ENCODE data around the gene MAD1L1. TPM values are rescaled to one million over a fixed set of nuclear protein-coding genes. Genes with fewer than 3 reads are reported as not detected.

The MAD1L1 gene
- total RNA-seq, 1 donor from 2014 or later = 32.3 TPM

- H4K20me1 ChIP-seq (ENCODE audit: insufficient read depth, low read length) = peaks cover 67% of the 10 kb centered on the region
- H3K4me3 ChIP-seq (ENCODE audit: insufficient read depth, low read depth, low read length) = no peak overlapping the region
- no peaks in the 10 kb centered on the region for H3K27me3 ChIP-seq (ENCODE audit: insufficient read depth, low read length)
- no peaks in the 10 kb centered on the region for H3K4me1 ChIP-seq (ENCODE audit: insufficient read depth, low read length)
- no peak overlapping the region for H3K4me2 ChIP-seq (ENCODE audit: low read length)
- peaks cover 26% of the 10 kb centered on the region for H3K36me3 Mint-ChIP-seq (ENCODE audit: low read depth, unreplicated experiment)
- no peak overlapping the region for H3K27ac Mint-ChIP-seq (ENCODE audit: unreplicated experiment)
- H3K27me3 Mint-ChIP-seq (ENCODE audit: low read depth, unreplicated experiment) = no peaks in the 10 kb centered on the region
- H2AFZ ChIP-seq (ENCODE audit: low read depth, low read length) = no peak overlapping the region
- no peaks in the 10 kb centered on the region for H3K9me3 ChIP-seq (ENCODE audit: insufficient read depth, low read depth, low read length)
- H3K4me3 Mint-ChIP-seq (ENCODE audit: unreplicated experiment) = no peak overlapping the region
- no peaks in the 10 kb centered on the region for H3K4me1 Mint-ChIP-seq (ENCODE audit: low read depth, unreplicated experiment)
- FAIRE-seq = no peak
- DNase-seq (ENCODE audit: low read depth) = no peak
- peaks cover 13% of the 10 kb centered on the region for H3K36me3 ChIP-seq (ENCODE audit: insufficient read depth, low read length)
- peaks cover 44% of the 10 kb centered on the region for H3K79me2 ChIP-seq (ENCODE audit: insufficient read depth, low read length)
- no peak overlapping the region for H3K9ac ChIP-seq (ENCODE audit: low read length)
- H3K27ac ChIP-seq (ENCODE audit: low read depth, low read length) = no peak overlapping the region
- H3K9me3 Mint-ChIP-seq (ENCODE audit: unreplicated experiment) = no peaks in the 10 kb centered on the region
- no peak for TF ChIP-seq EZH2 (IDR thresholded peaks at IDR 0.05; ENCODE audit: insufficient read depth, low read length)
Measured at GRCh38 chr7:2223321-2223720, 9.4 kb downstream of the MAD1L1 start.

- H3K4me2 ChIP-seq (ENCODE audit: low read length) = no peak overlapping the region
- no peak overlapping the region for H2AFZ ChIP-seq (ENCODE audit: low read depth, low read length)
- H3K9ac ChIP-seq (ENCODE audit: low read length) = no peak overlapping the region
- no peaks in the 10 kb centered on the region for H3K9me3 ChIP-seq (ENCODE audit: insufficient read depth, low read depth, low read length)
- peaks cover 36% of the 10 kb centered on the region for H3K79me2 ChIP-seq (ENCODE audit: insufficient read depth, low read length)
- no peak overlapping the region for H3K27ac Mint-ChIP-seq (ENCODE audit: unreplicated experiment)
- H3K4me1 ChIP-seq (ENCODE audit: insufficient read depth, low read length) = no peaks in the 10 kb centered on the region
- H3K4me3 Mint-ChIP-seq (ENCODE audit: unreplicated experiment) = no peak overlapping the region
- H3K36me3 Mint-ChIP-seq (ENCODE audit: low read depth, unreplicated experiment) = peaks cover 25% of the 10 kb centered on the region
- H3K36me3 ChIP-seq (ENCODE audit: insufficient read depth, low read length) = peaks cover 13% of the 10 kb centered on the region
- H3K27ac ChIP-seq (ENCODE audit: low read depth, low read length) = no peak overlapping the region
- H3K9me3 Mint-ChIP-seq (ENCODE audit: unreplicated experiment) = no peaks in the 10 kb centered on the region
- TF ChIP-seq CTCF (IDR thresholded peaks at IDR 0.05; ENCODE audit: insufficient read depth, low read depth, low read length) (no peak), EZH2 (IDR thresholded peaks at IDR 0.05; ENCODE audit: insufficient read depth, low read length) (no peak)
- H3K27me3 ChIP-seq (ENCODE audit: insufficient read depth, low read length) = no peaks in the 10 kb centered on the region
- H3K4me3 ChIP-seq (ENCODE audit: insufficient read depth, low read depth, low read length) = no peak overlapping the region
- peaks cover 60% of the 10 kb centered on the region for H4K20me1 ChIP-seq (ENCODE audit: insufficient read depth, low read length)
- H3K4me1 Mint-ChIP-seq (ENCODE audit: low read depth, unreplicated experiment) = no peaks in the 10 kb centered on the region
- FAIRE-seq (no peak), DNase-seq (ENCODE audit: low read depth) (no peak)
- H3K27me3 Mint-ChIP-seq (ENCODE audit: low read depth, unreplicated experiment) = no peaks in the 10 kb centered on the region
Measured at GRCh38 chr7:2222516-2222915, 10.2 kb downstream of the MAD1L1 start.

- Mint-ChIP-seq H3K4me3 (ENCODE audit: unreplicated experiment) (no peak overlapping the region), H3K9me3 (ENCODE audit: unreplicated experiment) (no peaks in the 10 kb centered on the region), H3K4me1 (ENCODE audit: low read depth, unreplicated experiment) (no peaks in the 10 kb centered on the region), H3K27ac (ENCODE audit: unreplicated experiment) (no peak overlapping the region), H3K36me3 (ENCODE audit: low read depth, unreplicated experiment) (peaks cover 22% of the 10 kb centered on the region), H3K27me3 (ENCODE audit: low read depth, unreplicated experiment) (no peaks in the 10 kb centered on the region)
- no peak for TF ChIP-seq CTCF (IDR thresholded peaks at IDR 0.05; ENCODE audit: insufficient read depth, low read depth, low read length)
- no peak for TF ChIP-seq EZH2 (IDR thresholded peaks at IDR 0.05; ENCODE audit: insufficient read depth, low read length)
- Histone ChIP-seq H2AFZ (ENCODE audit: low read depth, low read length) (no peak overlapping the region), H3K4me2 (ENCODE audit: low read length) (no peak overlapping the region), H3K4me1 (ENCODE audit: insufficient read depth, low read length) (no peaks in the 10 kb centered on the region), H3K79me2 (ENCODE audit: insufficient read depth, low read length) (peaks cover 29% of the 10 kb centered on the region), H3K36me3 (ENCODE audit: insufficient read depth, low read length) (peaks cover 18% of the 10 kb centered on the region), H3K9ac (ENCODE audit: low read length) (no peak overlapping the region), H3K27ac (ENCODE audit: low read depth, low read length) (no peak overlapping the region), H4K20me1 (ENCODE audit: insufficient read depth, low read length) (peaks cover 62% of the 10 kb centered on the region), H3K9me3 (ENCODE audit: insufficient read depth, low read depth, low read length) (no peaks in the 10 kb centered on the region), H3K27me3 (ENCODE audit: insufficient read depth, low read length) (no peaks in the 10 kb centered on the region), H3K4me3 (ENCODE audit: insufficient read depth, low read depth, low read length) (no peak overlapping the region)
- no peak for FAIRE-seq
- DNase-seq (ENCODE audit: low read depth) = no peak
Measured at GRCh38 chr7:2220954-2221353, 11.8 kb downstream of the MAD1L1 start.
